Mucosa of stomach (tissue), 1 donor: ENCODE measurements around the gene PRRT1B.

Source experiments
- H3K27me3 ChIP-seq: one replicate; pipeline ENCODE4 v1.7.0; 2013; ENCODE audit warnings: mild to moderate bottlenecking, low read length; ENCODE audit not compliant: control insufficient read depth, insufficient read depth
- H3K36me3 ChIP-seq: one replicate; pipeline ENCODE4 v1.7.0; 2013; ENCODE audit warnings: low read length; ENCODE audit not compliant: control insufficient read depth, insufficient read depth
- H3K4me1 ChIP-seq: one replicate; pipeline ENCODE4 v1.7.0; 2013; ENCODE audit warnings: mild to moderate bottlenecking, low read length; ENCODE audit not compliant: control insufficient read depth, insufficient read depth
- H3K4me3 ChIP-seq: one replicate; pipeline ENCODE4 v1.7.0; 2013; ENCODE audit warnings: low read length
- H3K9ac ChIP-seq: one replicate; pipeline ENCODE4 v1.7.0; 2013; ENCODE audit warnings: mild to moderate bottlenecking, low read length, moderate library complexity
- H3K9me3 ChIP-seq: one replicate; pipeline ENCODE4 v1.7.0; 2013; ENCODE audit warnings: mild to moderate bottlenecking, low read length, moderate library complexity; ENCODE audit not compliant: control insufficient read depth
- donor health status: Pancreatic carcinoma.

Gene PRRT1B

DNA sequence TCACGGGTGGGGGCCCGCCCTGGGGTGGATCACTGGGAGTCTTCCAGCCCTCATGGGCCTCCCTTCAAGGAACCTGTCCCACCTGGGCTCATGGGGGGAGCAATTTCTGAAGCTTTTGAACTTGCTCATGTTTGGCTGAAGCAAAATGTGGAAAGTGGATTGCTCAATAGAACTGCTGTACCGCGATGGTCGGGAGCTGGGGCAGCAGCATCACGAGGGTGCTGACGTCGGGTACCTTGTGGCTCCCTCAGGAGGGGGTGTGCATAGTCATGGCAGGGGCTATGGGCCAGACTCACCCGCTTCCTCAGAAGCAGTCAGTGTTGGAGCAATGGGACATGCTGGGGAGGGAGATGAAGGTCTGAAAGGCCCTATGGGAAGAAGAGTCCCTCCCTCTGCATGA lies 57.9 kb downstream of the PRRT1B start:
- Histone ChIP-seq H3K4me3 (no peak overlapping the region), H3K9ac (no peak overlapping the region), H3K36me3 (peaks cover 4% of the 10 kb centered on the region), H3K4me1 (peaks cover 25% of the 10 kb centered on the region), H3K27me3 (no peaks in the 10 kb centered on the region), H3K9me3 (no peaks in the 10 kb centered on the region)

DNA sequence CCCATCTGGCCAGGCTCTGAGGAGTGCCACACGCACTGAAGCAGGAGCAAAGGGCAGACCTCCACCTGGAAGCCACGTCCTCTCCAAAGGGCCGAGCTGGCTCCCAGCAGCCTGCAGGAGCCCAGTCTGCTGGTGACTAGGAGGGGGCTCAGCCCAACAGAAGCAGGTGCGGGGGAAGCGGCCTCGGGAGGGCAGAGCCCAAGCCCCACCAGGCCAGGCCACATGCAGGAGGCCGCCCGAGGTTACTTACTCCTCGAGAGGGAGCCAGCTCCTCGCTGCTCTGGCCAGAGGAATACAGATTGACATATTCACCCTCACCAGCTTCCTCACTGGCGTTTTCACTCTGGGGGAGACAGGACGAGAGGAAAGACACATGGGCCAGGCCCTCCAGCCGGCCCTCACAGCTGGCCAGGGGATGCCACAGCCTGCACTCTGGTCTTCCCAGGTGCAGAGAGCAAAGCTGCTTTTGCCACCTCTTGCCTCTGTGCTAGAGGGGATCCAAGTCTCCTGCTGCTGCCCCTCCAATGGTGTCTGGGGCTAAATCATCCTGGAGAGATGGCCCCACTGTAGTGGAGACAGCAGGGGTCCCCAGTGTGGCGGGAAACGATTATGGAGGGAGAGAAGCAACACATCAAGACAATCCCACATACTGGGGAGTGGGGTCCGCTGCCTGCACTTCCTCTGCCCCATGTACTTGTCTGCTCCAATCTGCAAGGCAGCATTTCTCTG lies 58.6 kb downstream of the PRRT1B start:
- Histone ChIP-seq H3K27me3 (no peaks in the 10 kb centered on the region), H3K4me1 (peaks cover 30% of the 10 kb centered on the region), H3K4me3 (no peak overlapping the region), H3K36me3 (no peaks in the 10 kb centered on the region), H3K9ac (no peak overlapping the region), H3K9me3 (no peaks in the 10 kb centered on the region)

DNA sequence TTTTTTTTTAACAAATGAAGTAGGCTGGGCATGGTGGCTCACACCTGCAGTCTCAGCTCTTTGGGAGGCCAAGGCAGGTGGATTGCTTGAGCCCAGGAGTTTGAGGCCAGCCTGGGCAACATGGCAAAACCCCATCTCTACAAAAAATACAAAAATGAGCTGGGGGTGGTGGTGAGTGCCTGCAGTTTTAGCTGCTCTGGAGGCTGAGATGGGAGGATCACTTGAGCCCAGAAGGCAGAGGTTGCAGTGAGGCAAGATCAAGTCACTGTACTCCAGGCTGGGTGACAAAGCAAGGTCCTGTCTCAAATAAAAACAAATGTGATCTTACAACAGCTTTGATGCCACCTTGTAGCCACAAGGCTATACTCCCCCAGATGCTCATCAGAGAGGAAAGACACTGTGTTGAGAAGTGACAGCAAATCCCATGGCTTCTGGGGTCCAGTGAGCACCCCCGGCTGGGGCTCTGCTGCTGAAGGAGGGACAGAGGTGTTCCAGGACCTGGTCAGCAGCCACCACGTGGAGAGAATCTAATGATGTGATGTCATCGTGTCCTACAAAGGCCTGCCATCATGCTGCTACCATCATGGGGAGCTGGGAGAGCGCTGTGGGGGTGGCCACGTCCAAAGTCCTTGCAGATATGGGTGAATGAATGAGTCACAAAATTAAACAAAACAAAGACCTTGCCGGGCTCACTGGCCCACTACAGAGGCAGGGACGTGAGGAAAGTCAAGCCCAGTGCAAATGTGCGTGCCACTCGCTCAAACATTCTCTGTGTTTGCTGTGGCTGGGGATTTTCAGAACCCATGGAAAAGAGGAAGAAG lies 60.7 kb downstream of the PRRT1B start:
- no peaks in the 10 kb centered on the region for H3K9me3 ChIP-seq
- no peaks in the 10 kb centered on the region for H3K27me3 ChIP-seq
- no peak overlapping the region for H3K4me3 ChIP-seq
- peaks cover 40% of the 10 kb centered on the region for H3K4me1 ChIP-seq
- H3K36me3 ChIP-seq: no peaks in the 10 kb centered on the region
- no peak overlapping the region for H3K9ac ChIP-seq

DNA sequence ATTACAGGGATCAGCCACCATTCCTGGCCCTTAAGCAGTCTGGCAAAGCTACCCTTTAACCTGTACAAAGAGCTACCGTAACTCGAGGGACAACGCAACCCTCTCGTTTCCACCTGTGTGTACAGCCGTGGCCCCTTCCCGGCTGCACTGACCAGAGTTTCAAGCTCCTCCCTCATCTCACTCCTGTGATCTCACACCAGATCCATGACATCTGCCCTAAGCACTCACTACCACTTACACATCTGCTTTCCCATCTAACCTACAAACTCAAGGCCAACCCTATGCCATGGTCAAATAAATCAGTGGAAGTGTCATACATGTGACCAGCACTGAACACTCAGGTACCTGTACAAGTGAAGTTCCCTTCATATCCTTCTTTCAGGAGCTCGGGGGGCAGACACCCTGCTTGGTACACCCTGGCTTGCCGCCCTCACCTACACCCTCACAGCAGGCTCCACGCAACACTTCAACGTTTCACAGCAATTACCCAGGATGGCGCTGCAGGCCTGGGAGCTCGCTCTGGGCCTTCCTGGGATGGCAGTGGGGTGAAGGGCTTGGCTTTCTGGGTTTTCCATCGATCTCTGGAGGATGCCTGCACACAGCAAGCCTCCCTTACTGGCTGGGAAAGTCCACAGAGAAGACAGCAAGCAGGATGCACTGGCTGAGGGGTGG lies 61.7 kb downstream of the PRRT1B start:
- no peaks in the 10 kb centered on the region for H3K27me3 ChIP-seq
- H3K36me3 ChIP-seq: no peaks in the 10 kb centered on the region
- H3K4me3 ChIP-seq: no peak overlapping the region
- peaks cover 40% of the 10 kb centered on the region for H3K4me1 ChIP-seq
- H3K9ac ChIP-seq: no peak overlapping the region
- no peaks in the 10 kb centered on the region for H3K9me3 ChIP-seq

DNA sequence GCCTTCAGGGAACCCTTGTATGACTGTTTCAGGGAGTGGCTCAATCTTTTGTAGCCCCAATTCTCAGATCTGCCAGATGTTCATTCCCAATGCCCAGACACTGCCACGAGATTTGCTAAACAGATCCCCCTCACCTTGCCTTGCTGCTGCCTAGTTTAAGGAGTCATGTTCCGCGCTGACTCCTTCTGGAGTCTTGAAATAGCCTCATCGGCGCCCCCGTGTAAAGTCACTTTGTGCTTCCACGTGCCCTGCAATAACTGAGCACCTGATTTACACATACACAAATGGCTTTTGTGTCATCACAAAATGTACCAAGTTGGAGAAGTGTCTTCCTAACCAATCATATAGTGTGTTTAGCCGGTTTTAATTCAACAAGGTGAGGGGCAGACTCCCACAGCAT lies 62.3 kb downstream of the PRRT1B start:
- Histone ChIP-seq H3K36me3 (no peaks in the 10 kb centered on the region), H3K9ac (no peak overlapping the region), H3K4me1 (peaks cover 40% of the 10 kb centered on the region), H3K4me3 (no peak overlapping the region), H3K9me3 (no peaks in the 10 kb centered on the region), H3K27me3 (no peaks in the 10 kb centered on the region)

DNA sequence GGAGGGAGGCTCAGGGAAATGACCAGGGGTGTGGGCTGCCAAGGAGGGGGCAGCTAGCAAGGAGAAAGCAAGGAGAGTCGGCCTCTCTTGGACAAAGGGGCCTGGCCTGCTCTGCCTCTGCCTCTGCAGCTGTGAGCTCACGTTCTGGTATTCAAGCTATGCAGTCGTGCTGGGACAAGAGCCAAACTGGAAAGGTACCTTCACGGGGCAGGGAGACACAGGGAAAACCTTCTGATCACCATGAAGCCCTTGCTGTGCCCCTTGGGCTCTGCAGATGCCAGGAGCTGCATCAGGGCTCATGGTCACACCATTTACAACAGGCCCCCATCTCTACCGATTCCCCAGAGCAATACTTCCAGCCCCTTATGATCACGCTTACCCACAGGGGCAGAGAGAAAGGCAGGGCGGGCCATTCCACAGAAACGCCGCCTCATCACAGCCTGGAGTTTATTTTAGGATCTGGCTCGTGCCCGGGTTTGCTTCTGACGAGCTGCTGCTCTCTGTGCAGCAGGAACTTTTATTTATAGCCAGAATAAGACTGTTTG lies 63.2 kb downstream of the PRRT1B start:
- no peaks in the 10 kb centered on the region for H3K36me3 ChIP-seq
- peaks cover 40% of the 10 kb centered on the region for H3K4me1 ChIP-seq
- H3K9ac ChIP-seq: no peak overlapping the region
- no peaks in the 10 kb centered on the region for H3K27me3 ChIP-seq
- no peak overlapping the region for H3K4me3 ChIP-seq
- H3K9me3 ChIP-seq: no peaks in the 10 kb centered on the region
